Liver (tissue), 9 donors: ENCODE results near the gene SNAP47. TPM values are rescaled to one million over a fixed set of nuclear protein-coding genes. Genes with fewer than 3 reads are reported as not detected.
A peak's percentile ranks its signal among the peaks of the same experiment; 100 is the strongest.

Source experiments
- DNase-seq: peaks from one replicate; pipeline ENCODE4 v3.0.0-alpha.2; 2017; ENCODE audit warnings: low spot score
- H3K27ac ChIP-seq, 2 donors: one replicate each; pipeline ENCODE4 v1.7.0; 2013; ENCODE audit warnings: inconsistent platforms in 2 of 2, low read length in 2 of 2, control low read depth in 1 of 2, low read depth in 1 of 2, mild to moderate bottlenecking in 1 of 2
- H3K27me3 ChIP-seq, 4 donors: one replicate each; pipeline versions ENCODE4 v1.6.1 to v1.7.0; 2013; ENCODE audit warnings: low read length in 3 of 4, inconsistent platforms in 1 of 4, mild to moderate bottlenecking in 1 of 4, moderate library complexity in 1 of 4; ENCODE audit not compliant: control insufficient read depth in 4 of 4, insufficient read depth in 4 of 4
- H3K36me3 ChIP-seq, 4 donors: one replicate each; pipeline versions ENCODE4 v1.6.1 to v1.7.0; 2013; ENCODE audit warnings: low read length in 3 of 4, mild to moderate bottlenecking in 3 of 4, low read depth in 1 of 4, moderate library complexity in 1 of 4; ENCODE audit not compliant: control insufficient read depth in 4 of 4, insufficient read depth in 3 of 4
- H3K4me1 ChIP-seq, 4 donors: one replicate each; pipeline versions ENCODE4 v1.6.1 to v1.7.0; 2013; ENCODE audit warnings: low read length in 3 of 4, mild to moderate bottlenecking in 3 of 4, moderate library complexity in 1 of 4; ENCODE audit not compliant: control insufficient read depth in 4 of 4, insufficient read depth in 4 of 4
- H3K4me3 ChIP-seq, 3 donors: one replicate each; pipeline versions ENCODE4 v1.6.1 to v1.7.0; 2013; ENCODE audit warnings: low read length in 3 of 3, control low read depth in 1 of 3, low read depth in 1 of 3, mild to moderate bottlenecking in 1 of 3
- H3K9ac ChIP-seq, 2 donors: one replicate each; pipeline ENCODE4 v1.7.0; 2013; ENCODE audit warnings: low read length in 2 of 2, mild to moderate bottlenecking in 2 of 2, moderate library complexity in 2 of 2, control low read depth in 1 of 2, low read depth in 1 of 2
- H3K9me3 ChIP-seq, 4 donors: one replicate each; pipeline versions ENCODE4 v1.6.1 to v1.7.0; 2013; ENCODE audit warnings: low read length in 3 of 4; ENCODE audit not compliant: control insufficient read depth in 4 of 4
- EGR1 ChIP-seq, 2 donors: IDR thresholded peaks; 2 replicates each; pipeline ENCODE4 v1.6.1; 2016 to 2018; ENCODE audit warnings: antibody characterized with exemption in 2 of 2, low read depth in 2 of 2
- FOXA1 ChIP-seq: IDR thresholded peaks from 2 replicates; pipeline ENCODE4 v1.6.1; 2016; ENCODE audit warnings: antibody characterized with exemption
- FOXA2 ChIP-seq: IDR thresholded peaks from 2 replicates; pipeline ENCODE4 v1.6.1; 2016; ENCODE audit warnings: antibody characterized with exemption
- GABPA ChIP-seq, 2 donors: IDR thresholded peaks in 1 of 2; conservative IDR thresholded peaks in 1 of 2; 2 replicates each; pipeline ENCODE4 v1.6.1; 2016; ENCODE audit warnings: antibody characterized with exemption in 2 of 2, mild to moderate bottlenecking in 1 of 2, moderate library complexity in 1 of 2
- HNF4A ChIP-seq, 2 donors: conservative IDR thresholded peaks; 2 replicates each; pipeline ENCODE4 v1.6.1; 2016; ENCODE audit warnings: antibody characterized with exemption in 2 of 2, mild to moderate bottlenecking in 2 of 2
- HNF4G ChIP-seq: IDR thresholded peaks from 2 replicates; pipeline ENCODE4 v1.6.1; 2016; ENCODE audit warnings: antibody characterized with exemption
- JUND ChIP-seq, 2 donors: IDR thresholded peaks; 2 replicates each; pipeline ENCODE4 v1.6.1; 2016; ENCODE audit warnings: antibody characterized with exemption in 2 of 2
- MAX ChIP-seq: IDR thresholded peaks from 2 replicates; pipeline ENCODE4 v1.6.1; 2016; ENCODE audit warnings: antibody characterized with exemption
- NR2F2 ChIP-seq: IDR thresholded peaks from 2 replicates; pipeline ENCODE4 v1.6.1; 2016; ENCODE audit warnings: antibody characterized with exemption
- RXRA ChIP-seq, 2 donors: IDR thresholded peaks; 2 replicates each; pipeline ENCODE4 v1.6.1; 2017 to 2018; ENCODE audit warnings: antibody characterized with exemption in 2 of 2, mild to moderate bottlenecking in 1 of 2
- SP1 ChIP-seq: IDR thresholded peaks from 2 replicates; pipeline ENCODE4 v1.6.1; 2018; ENCODE audit warnings: antibody characterized with exemption, mild to moderate bottlenecking
- TAF1 ChIP-seq: conservative IDR thresholded peaks from 2 replicates; pipeline ENCODE4 v1.6.1; 2016; ENCODE audit warnings: antibody characterized with exemption, mild to moderate bottlenecking
- YY1 ChIP-seq: IDR thresholded peaks from 2 replicates; pipeline ENCODE4 v1.6.1; 2016; ENCODE audit warnings: antibody characterized with exemption, mild to moderate bottlenecking
- WGBS: extraction: QIAGEN DNeasy Blood & Tissue Kit; methylation state at CpG from one replicate; pipeline ENCODE4 v1.1.7; 2013; 5-methylcytosine and 5-hydroxymethylcytosine counted together
- polyA plus RNA-seq, 2 donors: library from polyadenylated mRNA; stranded (reverse) in 1 of 2; unstranded in 1 of 2; fragments of 200-250 nt in 1 of 2; fragments of >200 nt in 1 of 2; fragmentation: Nextera tagmentation in 1 of 2; extraction: Ambion mirVana in 1 of 2; gene quantifications; one replicate each; pipeline versions ENCODE4 v1.2.1 to v1.2.3, GENCODE V29; 2013 to 2015
- total RNA-seq, 2 donors: library from RNA; depleted of rRNA; stranded (reverse); fragments of >200 nt; gene quantifications; one replicate each; pipeline ENCODE4 v1.2.3, GENCODE V29; 2014
- TF ChIP-seq, protein P1 (sequence below): IDR thresholded peaks from 2 replicates; pipeline ENCODE4 v1.6.1; 2016; ENCODE audit warnings: antibody characterized with exemption, mild to moderate bottlenecking
- TF ChIP-seq, protein P2 (sequence below): IDR thresholded peaks from 2 replicates; pipeline ENCODE4 v1.6.1; 2016; ENCODE audit warnings: antibody characterized with exemption
- TF ChIP-seq, protein P3 (sequence below): fragments of 150-350 bp; IDR thresholded peaks from 2 replicates; pipeline ENCODE4 v1.5.1; 2017; ENCODE audit warnings: improper control_type of control experiment, low read depth, low read length; ENCODE audit not compliant: missing input control
- donor health status: healthy.
- donor health status: healthy.
- donor health status: healthy.
- donor health status: healthy.
- donor health status: healthy.

SNAP47 gene
- total and polyA plus RNA-seq, 4 donors: 15.3 to 23.3 (median 16.3) TPM

DNA sequence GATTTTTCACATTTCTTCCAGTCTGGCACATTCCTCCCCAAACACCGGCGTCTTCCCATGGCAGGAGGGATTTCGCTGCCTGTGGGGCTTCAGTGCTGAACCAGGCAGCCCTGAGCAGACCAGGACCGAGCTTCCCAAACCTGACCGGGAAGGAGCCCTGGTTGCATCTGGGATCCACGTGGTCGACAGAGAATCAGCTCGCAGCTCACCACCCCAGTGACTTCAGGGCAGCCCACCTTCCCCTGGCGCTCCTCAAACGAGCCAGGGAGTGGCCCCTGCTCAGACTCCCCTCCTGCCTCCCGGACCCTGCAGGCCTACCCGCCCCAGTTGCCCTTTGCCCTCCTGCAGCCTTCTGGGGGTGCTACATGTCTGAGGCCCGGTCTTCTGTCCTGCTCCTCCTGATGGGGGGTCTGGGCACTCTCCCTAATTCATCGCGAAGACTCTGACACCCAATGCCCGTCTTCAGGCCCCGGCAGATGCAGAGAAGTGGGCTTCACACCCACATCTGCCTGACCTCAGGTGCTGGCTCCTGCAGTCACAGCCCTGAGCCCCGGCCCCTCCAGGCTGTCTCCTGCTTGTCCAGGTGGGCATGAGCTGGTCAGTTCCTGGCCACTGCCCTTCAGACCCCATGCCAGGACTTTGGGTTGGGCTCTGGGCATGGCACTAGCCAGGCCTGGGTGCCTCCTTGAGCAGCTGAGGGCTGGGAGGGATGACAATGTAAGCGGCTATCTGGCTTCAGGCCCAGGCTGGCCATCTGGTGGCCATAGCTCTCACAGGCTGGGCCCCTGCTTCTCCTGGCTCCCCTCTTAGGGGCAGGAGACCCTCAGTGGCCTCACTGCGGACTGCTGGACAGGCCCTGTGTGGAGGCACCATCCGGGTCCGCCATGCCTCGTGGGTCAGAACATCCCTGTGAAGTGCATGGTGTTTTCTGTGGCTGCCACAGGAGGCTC, 54.1 kb downstream of the SNAP47 start:
- H3K27ac ChIP-seq: no peak overlapping the region

DNA sequence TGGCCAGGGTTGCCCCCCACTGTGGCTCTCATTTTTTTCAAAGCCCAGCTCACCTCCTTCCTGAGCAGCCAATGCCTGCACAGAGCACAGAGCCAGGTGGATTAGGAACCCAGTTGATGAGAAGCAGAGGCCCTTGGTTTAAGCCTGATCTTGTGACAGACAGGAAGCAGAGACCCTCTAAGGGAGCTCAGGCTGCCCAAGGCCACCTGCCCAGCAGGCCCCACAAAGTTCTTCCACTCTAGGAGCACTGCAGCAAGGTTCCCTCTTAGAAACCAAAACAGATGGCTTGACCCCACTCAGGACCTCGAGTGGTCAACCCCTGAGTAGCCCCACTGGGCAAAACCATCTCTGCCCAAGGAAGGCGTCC, 54.8 kb downstream of the SNAP47 start:
- H3K27ac ChIP-seq: no peak overlapping the region
- 92% methylated on average over 2 of the region's 2 CpGs for WGBS

More for the DNA sequence above, 54.1 kb downstream of the SNAP47 start:
- WGBS: 69% methylated on average over 23 of the region's 23 CpGs
- Histone ChIP-seq H3K4me3 (no peak overlapping the region), H3K9me3 (no peaks in the 10 kb centered on the region), H3K9ac (no peak overlapping the region), H3K27me3 (no peaks in the 10 kb centered on the region), H3K36me3 (no peaks in the 10 kb centered on the region), H3K4me1 (peaks cover 7 to 23% (median 16%) of the 10 kb centered on the region in 4 donors)
- TF ChIP-seq EGR1 (IDR thresholded peaks at IDR 0.05; ENCODE audit: low read depth in 2 of 2) (no peak), JUND (IDR thresholded peaks at IDR 0.05) (no peak), HNF4G (no peak)
- TF ChIP-seq, protein P1, sequence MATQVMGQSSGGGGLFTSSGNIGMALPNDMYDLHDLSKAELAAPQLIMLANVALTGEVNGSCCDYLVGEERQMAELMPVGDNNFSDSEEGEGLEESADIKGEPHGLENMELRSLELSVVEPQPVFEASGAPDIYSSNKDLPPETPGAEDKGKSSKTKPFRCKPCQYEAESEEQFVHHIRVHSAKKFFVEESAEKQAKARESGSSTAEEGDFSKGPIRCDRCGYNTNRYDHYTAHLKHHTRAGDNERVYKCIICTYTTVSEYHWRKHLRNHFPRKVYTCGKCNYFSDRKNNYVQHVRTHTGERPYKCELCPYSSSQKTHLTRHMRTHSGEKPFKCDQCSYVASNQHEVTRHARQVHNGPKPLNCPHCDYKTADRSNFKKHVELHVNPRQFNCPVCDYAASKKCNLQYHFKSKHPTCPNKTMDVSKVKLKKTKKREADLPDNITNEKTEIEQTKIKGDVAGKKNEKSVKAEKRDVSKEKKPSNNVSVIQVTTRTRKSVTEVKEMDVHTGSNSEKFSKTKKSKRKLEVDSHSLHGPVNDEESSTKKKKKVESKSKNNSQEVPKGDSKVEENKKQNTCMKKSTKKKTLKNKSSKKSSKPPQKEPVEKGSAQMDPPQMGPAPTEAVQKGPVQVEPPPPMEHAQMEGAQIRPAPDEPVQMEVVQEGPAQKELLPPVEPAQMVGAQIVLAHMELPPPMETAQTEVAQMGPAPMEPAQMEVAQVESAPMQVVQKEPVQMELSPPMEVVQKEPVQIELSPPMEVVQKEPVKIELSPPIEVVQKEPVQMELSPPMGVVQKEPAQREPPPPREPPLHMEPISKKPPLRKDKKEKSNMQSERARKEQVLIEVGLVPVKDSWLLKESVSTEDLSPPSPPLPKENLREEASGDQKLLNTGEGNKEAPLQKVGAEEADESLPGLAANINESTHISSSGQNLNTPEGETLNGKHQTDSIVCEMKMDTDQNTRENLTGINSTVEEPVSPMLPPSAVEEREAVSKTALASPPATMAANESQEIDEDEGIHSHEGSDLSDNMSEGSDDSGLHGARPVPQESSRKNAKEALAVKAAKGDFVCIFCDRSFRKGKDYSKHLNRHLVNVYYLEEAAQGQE: no peak
- DNase-seq: peak; percentile 30

DNA sequence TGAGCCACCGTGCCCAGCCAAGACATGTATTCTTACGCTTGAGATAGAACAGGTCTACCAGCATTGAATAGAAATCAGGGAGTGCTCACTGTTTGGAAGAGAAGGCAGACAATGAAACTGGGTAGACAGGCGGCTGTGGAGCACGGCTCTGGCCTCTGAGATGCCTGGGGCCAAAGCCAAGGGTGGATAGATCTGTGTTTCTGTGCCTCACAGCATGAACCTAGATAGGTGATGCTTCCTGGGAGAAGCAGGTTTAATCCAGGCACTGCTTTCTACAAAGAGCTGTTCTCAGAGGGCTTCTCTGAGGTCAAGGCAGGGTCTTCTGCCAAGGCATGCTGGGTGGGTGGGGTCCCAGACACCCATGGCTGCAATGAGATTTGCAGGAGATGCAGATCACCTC, 55.6 kb downstream of the SNAP47 start:
- H3K4me3 ChIP-seq: no peak overlapping the region
- H3K36me3 ChIP-seq: no peaks in the 10 kb centered on the region
- H3K9me3 ChIP-seq: no peaks in the 10 kb centered on the region
- 90% methylated on average over 4 of the region's 4 CpGs for WGBS
- no peak overlapping the region for H3K27ac ChIP-seq
- peaks cover 7 to 23% (median 16%) of the 10 kb centered on the region in 4 donors for H3K4me1 ChIP-seq
- DNase-seq: no peak
- H3K9ac ChIP-seq: no peak overlapping the region
- H3K27me3 ChIP-seq: no peaks in the 10 kb centered on the region
- TF ChIP-seq, protein P2, sequence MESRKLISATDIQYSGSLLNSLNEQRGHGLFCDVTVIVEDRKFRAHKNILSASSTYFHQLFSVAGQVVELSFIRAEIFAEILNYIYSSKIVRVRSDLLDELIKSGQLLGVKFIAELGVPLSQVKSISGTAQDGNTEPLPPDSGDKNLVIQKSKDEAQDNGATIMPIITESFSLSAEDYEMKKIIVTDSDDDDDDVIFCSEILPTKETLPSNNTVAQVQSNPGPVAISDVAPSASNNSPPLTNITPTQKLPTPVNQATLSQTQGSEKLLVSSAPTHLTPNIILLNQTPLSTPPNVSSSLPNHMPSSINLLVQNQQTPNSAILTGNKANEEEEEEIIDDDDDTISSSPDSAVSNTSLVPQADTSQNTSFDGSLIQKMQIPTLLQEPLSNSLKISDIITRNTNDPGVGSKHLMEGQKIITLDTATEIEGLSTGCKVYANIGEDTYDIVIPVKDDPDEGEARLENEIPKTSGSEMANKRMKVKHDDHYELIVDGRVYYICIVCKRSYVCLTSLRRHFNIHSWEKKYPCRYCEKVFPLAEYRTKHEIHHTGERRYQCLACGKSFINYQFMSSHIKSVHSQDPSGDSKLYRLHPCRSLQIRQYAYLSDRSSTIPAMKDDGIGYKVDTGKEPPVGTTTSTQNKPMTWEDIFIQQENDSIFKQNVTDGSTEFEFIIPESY: no peak
- TF ChIP-seq MAX (no peak), RXRA (IDR thresholded peaks at IDR 0.05) (no peak), FOXA2 (no peak), JUND (IDR thresholded peaks at IDR 0.05) (no peak), FOXA1 (no peak), HNF4G (no peak), TAF1 (no peak), GABPA (IDR thresholded peaks at IDR 0.05 in 1 of 2, conservative IDR thresholded peaks at IDR 0.05 in 1 of 2) (no peak), HNF4A (conservative IDR thresholded peaks at IDR 0.05) (no peak), NR2F2 (no peak)
- TF ChIP-seq, protein P3, sequence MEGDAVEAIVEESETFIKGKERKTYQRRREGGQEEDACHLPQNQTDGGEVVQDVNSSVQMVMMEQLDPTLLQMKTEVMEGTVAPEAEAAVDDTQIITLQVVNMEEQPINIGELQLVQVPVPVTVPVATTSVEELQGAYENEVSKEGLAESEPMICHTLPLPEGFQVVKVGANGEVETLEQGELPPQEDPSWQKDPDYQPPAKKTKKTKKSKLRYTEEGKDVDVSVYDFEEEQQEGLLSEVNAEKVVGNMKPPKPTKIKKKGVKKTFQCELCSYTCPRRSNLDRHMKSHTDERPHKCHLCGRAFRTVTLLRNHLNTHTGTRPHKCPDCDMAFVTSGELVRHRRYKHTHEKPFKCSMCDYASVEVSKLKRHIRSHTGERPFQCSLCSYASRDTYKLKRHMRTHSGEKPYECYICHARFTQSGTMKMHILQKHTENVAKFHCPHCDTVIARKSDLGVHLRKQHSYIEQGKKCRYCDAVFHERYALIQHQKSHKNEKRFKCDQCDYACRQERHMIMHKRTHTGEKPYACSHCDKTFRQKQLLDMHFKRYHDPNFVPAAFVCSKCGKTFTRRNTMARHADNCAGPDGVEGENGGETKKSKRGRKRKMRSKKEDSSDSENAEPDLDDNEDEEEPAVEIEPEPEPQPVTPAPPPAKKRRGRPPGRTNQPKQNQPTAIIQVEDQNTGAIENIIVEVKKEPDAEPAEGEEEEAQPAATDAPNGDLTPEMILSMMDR: no peak

More for the DNA sequence above, 54.8 kb downstream of the SNAP47 start:
- H3K27me3 ChIP-seq: no peaks in the 10 kb centered on the region
- no peaks in the 10 kb centered on the region for H3K9me3 ChIP-seq
- H3K36me3 ChIP-seq: no peaks in the 10 kb centered on the region
- no peak for TF ChIP-seq RXRA (IDR thresholded peaks at IDR 0.05)
- no peak for TF ChIP-seq NR2F2
- TF ChIP-seq SP1: no peak
- no peak for TF ChIP-seq HNF4G
- no peak for TF ChIP-seq MAX
- no peak for TF ChIP-seq YY1
- DNase-seq: no peak
- no peak overlapping the region for H3K9ac ChIP-seq
- peaks cover 7 to 23% (median 16%) of the 10 kb centered on the region in 4 donors for H3K4me1 ChIP-seq
- H3K4me3 ChIP-seq: no peak overlapping the region
